HFF-Myc (cell line): ENCODE measurements around the gene CDH20.

Source experiments
- DNase-seq: peaks from one replicate; pipeline ENCODE4 v3.0.0-alpha.2; 2011; ENCODE audit warnings: low read depth; ENCODE audit errors: extremely low read depth
- H3K4me3 ChIP-seq: replicated peaks from 2 replicates; pipeline ENCODE4 v1.5.1; 2011; ENCODE audit warnings: low read depth, mild to moderate bottlenecking, control low read depth, low read length
- TF ChIP-seq, protein P1 (sequence below): IDR thresholded peaks from 2 replicates; pipeline ENCODE4 v1.5.1; 2012; ENCODE audit warnings: mild to moderate bottlenecking, low read depth, low read length, control low read depth; ENCODE audit errors: missing control alignments

Gene CDH20

GRCh38 chr18:61432590-61432989, 99.4 kb downstream of the CDH20 start:
- DNase-seq = no peak
- H3K4me3 ChIP-seq = no peak overlapping the region
- TF ChIP-seq, protein P1, sequence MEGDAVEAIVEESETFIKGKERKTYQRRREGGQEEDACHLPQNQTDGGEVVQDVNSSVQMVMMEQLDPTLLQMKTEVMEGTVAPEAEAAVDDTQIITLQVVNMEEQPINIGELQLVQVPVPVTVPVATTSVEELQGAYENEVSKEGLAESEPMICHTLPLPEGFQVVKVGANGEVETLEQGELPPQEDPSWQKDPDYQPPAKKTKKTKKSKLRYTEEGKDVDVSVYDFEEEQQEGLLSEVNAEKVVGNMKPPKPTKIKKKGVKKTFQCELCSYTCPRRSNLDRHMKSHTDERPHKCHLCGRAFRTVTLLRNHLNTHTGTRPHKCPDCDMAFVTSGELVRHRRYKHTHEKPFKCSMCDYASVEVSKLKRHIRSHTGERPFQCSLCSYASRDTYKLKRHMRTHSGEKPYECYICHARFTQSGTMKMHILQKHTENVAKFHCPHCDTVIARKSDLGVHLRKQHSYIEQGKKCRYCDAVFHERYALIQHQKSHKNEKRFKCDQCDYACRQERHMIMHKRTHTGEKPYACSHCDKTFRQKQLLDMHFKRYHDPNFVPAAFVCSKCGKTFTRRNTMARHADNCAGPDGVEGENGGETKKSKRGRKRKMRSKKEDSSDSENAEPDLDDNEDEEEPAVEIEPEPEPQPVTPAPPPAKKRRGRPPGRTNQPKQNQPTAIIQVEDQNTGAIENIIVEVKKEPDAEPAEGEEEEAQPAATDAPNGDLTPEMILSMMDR = no peak

- H3K4me3 ChIP-seq = no peak overlapping the region
- TF ChIP-seq, protein P1 = peak; percentile 66
- no peak for DNase-seq
Observed at GRCh38 chr18:61435064-61435652, 101.9 kb downstream of the CDH20 start.

GRCh38 chr18:61443081-61443725, 110.0 kb downstream of the CDH20 start:
- TF ChIP-seq, protein P1 = no peak
- DNase-seq = peak; percentile 65
- H3K4me3 ChIP-seq = no peak overlapping the region

DNA sequence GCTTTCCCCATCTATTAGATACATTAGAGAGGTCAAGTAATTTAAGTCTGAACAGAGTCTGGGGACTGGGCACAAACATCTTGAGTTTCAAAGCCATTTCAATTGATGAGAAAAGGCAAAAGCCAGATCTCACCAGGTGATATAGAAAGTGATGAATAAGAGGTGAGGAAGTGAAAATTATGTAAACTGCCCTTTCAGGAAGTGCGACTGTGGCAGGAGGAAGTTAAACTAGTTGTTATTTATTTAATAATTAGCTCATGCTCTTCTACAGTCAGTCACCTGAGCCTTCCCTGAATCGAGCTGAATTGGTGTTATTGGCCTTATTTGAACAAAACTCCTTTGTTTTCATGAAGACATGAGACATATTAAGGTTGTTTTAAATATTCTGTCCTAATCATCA, 115.1 kb downstream of the CDH20 start:
- TF ChIP-seq, protein P1 = no peak
- DNase-seq = no peak
- H3K4me3 ChIP-seq = no peak overlapping the region

DNA sequence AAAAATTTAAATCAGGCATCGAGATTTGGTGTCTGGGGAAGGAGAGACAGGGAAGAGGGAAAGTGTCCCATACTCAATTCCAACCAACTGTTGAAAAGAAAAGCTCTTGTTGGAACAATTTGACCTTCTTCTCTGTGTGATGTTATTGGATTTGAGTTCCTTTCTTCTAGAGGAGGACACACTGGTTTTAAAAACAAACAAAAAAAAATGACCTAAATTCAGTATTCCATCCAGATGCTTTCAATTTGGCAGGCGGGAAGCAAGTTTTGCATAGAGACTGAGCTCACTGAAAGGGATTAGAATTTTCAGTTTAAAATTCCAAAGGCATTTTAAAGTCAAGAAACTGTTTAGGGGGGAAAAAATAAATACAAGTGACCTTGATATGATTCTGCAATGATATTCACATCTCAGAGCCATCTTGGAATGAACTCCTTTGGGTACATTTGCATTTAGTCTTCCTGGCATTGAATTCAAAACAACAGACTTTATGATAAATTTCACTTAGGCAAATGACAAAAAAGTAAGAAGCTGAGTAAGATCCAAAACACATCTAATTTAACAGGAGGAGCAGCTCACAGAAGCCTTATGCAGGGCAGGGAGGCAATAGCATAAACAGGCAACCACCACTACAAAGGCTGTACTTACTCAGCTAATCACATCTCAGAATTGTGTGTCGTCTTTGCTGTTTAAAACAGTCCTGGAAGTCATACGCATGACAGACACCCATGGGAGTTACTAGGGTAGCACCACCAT, 126.8 kb downstream of the CDH20 start:
- TF ChIP-seq, protein P1 = no peak
- no peak overlapping the region for H3K4me3 ChIP-seq
- no peak for DNase-seq

GRCh38 chr18:61464551-61465142, 131.4 kb downstream of the CDH20 start:
- DNase-seq = no peak
- TF ChIP-seq, protein P1 = no peak
- no peak overlapping the region for H3K4me3 ChIP-seq
